Fibroblast of lung (primary cell): ENCODE results near the gene PILRB. TPM values are rescaled to one million over a fixed set of nuclear protein-coding genes. Genes with fewer than 3 reads are reported as not detected.

Experiments used
- DNase-seq, 2 donors: peaks; one replicate each; pipeline versions ENCODE4 v3.0.0 to v3.0.0-alpha.2; 2010; ENCODE audit warnings: low read depth in 2 of 2
- H2AFZ ChIP-seq: 2 replicates; pipeline ENCODE4 v1.5.1; 2012; ENCODE audit warnings: low read length, control low read depth, inconsistent platforms
- H3K27ac ChIP-seq: 2 replicates; pipeline ENCODE4 v1.5.1; 2011; ENCODE audit warnings: low read length, control low read depth; ENCODE audit not compliant: insufficient read depth
- H3K27me3 ChIP-seq: 2 replicates; pipeline ENCODE4 v1.5.1; 2011; ENCODE audit warnings: mild to moderate bottlenecking, low read length; ENCODE audit not compliant: control insufficient read depth, insufficient read depth
- H3K36me3 ChIP-seq: 2 replicates; pipeline ENCODE4 v1.5.1; 2011; ENCODE audit warnings: low read length; ENCODE audit not compliant: control insufficient read depth, insufficient read depth
- H3K4me1 ChIP-seq: 2 replicates; pipeline ENCODE4 v1.5.1; 2011; ENCODE audit warnings: low read length; ENCODE audit not compliant: control insufficient read depth, insufficient read depth; ENCODE audit errors: extremely low read depth
- H3K4me2 ChIP-seq: 2 replicates; pipeline ENCODE4 v1.5.1; 2011; ENCODE audit warnings: low read length, control low read depth; ENCODE audit not compliant: insufficient read depth; ENCODE audit errors: extremely low read depth
- H3K4me3 ChIP-seq, 4 experiments: fragments of 200-600 bp in 1 of 4; sonication (generic) in 1 of 4; replicated peaks in 1 of 4; 2 replicates each; pipeline ENCODE4 v1.5.1; 2011 to 2016; ENCODE audit warnings: low read length in 4 of 4, low read depth in 3 of 4, mild to moderate bottlenecking in 3 of 4, control low read depth in 2 of 4, inconsistent platforms in 1 of 4, mixed read lengths in 1 of 4; ENCODE audit not compliant: insufficient read depth in 1 of 4; ENCODE audit errors: control extremely low read depth in 1 of 4
- H3K79me2 ChIP-seq: 2 replicates; pipeline ENCODE4 v1.5.1; 2012; ENCODE audit warnings: mild to moderate bottlenecking, low read length, inconsistent platforms; ENCODE audit not compliant: control insufficient read depth, insufficient read depth
- H3K9ac ChIP-seq: 2 replicates; pipeline ENCODE4 v1.5.1; 2011; ENCODE audit warnings: mild to moderate bottlenecking, low read length, control low read depth; ENCODE audit not compliant: insufficient read depth
- H3K9me3 ChIP-seq: 2 replicates; pipeline ENCODE4 v1.5.1; 2012; ENCODE audit warnings: low read depth, low read length; ENCODE audit not compliant: control insufficient read depth, insufficient read depth
- H4K20me1 ChIP-seq: 2 replicates; pipeline ENCODE4 v1.5.1; 2011; ENCODE audit warnings: low read length; ENCODE audit not compliant: control insufficient read depth, insufficient read depth; ENCODE audit errors: extremely low read depth
- CTCF ChIP-seq, 2 donors: IDR thresholded peaks in 1 of 2; conservative IDR thresholded peaks in 1 of 2; 1 replicate in 1 of 2; 2 replicates in 1 of 2; pipeline ENCODE4 v1.5.1; 2011 to 2012; ENCODE audit warnings: low read length in 2 of 2, control low read depth in 1 of 2, inconsistent platforms in 1 of 2, low read depth in 1 of 2, mild to moderate bottlenecking in 1 of 2
- EZH2 ChIP-seq: IDR thresholded peaks from 2 replicates; pipeline ENCODE4 v1.5.1; 2012; ENCODE audit warnings: low read length, control low read depth, mild to moderate bottlenecking; ENCODE audit errors: missing control alignments
- polyA plus RNA-seq, 2 donors: library from polyadenylated mRNA; depleted of rRNA in 1 of 2; stranded (reverse) in 1 of 2; unstranded in 1 of 2; fragments of >200 nt; gene quantifications; 2 replicates each; pipeline ENCODE4 v1.2.1, GENCODE V29; 2011 to 2012; ENCODE audit warnings: missing spikeins in 1 of 2
- total RNA-seq: library from RNA; depleted of rRNA; stranded (reverse); fragments of >200 nt; gene quantifications from 2 replicates; pipeline ENCODE4 v1.2.1, GENCODE V29; 2014

PILRB gene
- total and polyA plus RNA-seq, 2 donors (not counting 1 experiment from before 2014, with no cell fraction given), result 4.3 to 6.5 TPM

- Histone ChIP-seq H3K9me3 (no peaks in the 10 kb centered on the region), H3K79me2 (no peaks in the 10 kb centered on the region), H3K27ac (no peak overlapping the region), H3K4me2 (no peak overlapping the region), H3K4me3 (no peak overlapping the region), H4K20me1 (no peaks in the 10 kb centered on the region), H3K27me3 (no peaks in the 10 kb centered on the region), H3K9ac (no peak overlapping the region), H2AFZ (no peak overlapping the region), H3K4me1 (no peaks in the 10 kb centered on the region), H3K36me3 (peaks cover 25% of the 10 kb centered on the region)
- DNase-seq, result no peak
- TF ChIP-seq EZH2, result no peak
- TF ChIP-seq CTCF (conservative IDR thresholded peaks at IDR 0.05 in 1 of 2, IDR thresholded peaks at IDR 0.05 in 1 of 2; ENCODE audit: low read depth in 1 of 2, low read length in 2 of 2), result no peak
Observed at GRCh38 chr7:100353685-100354330, 4.1 kb upstream of the PILRB start.

DNA sequence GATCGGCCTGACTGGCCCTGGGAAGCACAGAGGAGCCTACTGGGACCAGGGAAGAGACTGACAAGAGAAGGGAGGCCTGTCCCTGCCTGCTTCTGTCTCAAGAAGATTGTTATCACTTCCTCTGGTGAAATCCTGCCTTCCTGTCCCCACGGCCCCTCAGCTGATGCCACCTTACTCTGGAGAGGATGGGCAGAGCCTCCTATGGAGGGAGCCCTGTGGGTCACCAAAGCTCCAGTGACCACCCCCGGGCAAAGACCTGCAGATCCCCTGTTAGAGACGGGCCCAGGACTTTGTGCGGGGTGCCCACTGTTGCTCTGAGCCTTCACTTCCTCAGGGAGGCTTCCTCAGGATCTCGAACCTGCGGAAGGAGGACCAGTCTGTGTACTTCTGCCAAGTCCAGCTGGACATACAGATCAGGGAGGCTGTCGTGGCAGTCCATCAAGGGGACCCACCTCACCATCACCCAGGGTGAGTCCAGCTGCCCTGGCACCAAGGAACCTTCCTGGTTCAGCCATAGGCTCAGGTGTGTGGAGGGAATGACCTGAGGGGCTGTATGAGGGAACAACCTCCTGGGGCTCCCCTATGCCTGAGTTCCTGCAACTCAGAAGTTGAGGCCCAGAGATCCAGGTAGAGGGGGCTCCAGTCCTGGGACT, 1.4 kb upstream of the PILRB start:
- TF ChIP-seq CTCF (conservative IDR thresholded peaks at IDR 0.05 in 1 of 2, IDR thresholded peaks at IDR 0.05 in 1 of 2; ENCODE audit: low read depth in 1 of 2, low read length in 2 of 2) (no peak), EZH2 (no peak)
- H3K4me1 ChIP-seq, result no peaks in the 10 kb centered on the region
- H3K4me3 ChIP-seq, result no peak overlapping the region

DNA sequence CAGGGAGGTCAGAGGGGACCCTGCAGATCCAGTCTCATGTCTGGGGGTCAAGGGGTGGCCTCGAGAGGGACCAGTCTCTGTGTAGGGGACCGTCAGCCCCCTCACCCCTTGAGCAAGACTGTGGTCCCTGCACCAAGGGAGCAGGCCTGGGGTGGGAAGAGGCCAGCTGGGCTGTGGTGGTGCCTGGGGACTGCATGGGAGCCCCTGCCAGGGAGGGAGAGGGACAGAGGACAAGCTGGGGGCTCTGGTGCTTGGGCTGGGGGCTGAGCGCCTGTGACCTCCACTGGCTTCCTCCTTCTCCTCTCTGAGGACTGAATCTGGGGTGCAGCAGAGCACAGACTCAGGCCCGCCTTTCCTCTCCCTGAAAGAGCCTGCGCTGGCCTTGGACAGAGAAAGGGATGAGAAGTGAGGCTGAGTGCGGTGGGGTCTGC, 771 bp upstream of the PILRB start:
- H4K20me1 ChIP-seq, result no peaks in the 10 kb centered on the region
- H3K27ac ChIP-seq, result no peak overlapping the region
- no peak for DNase-seq
- no peak overlapping the region for H3K4me2 ChIP-seq
- no peaks in the 10 kb centered on the region for H3K9me3 ChIP-seq
- H3K36me3 ChIP-seq, result peaks cover 28% of the 10 kb centered on the region
- H2AFZ ChIP-seq, result no peak overlapping the region
- no peak overlapping the region for H3K4me3 ChIP-seq
- no peaks in the 10 kb centered on the region for H3K79me2 ChIP-seq
- no peaks in the 10 kb centered on the region for H3K4me1 ChIP-seq
- H3K27me3 ChIP-seq, result no peaks in the 10 kb centered on the region
- no peak overlapping the region for H3K9ac ChIP-seq
- TF ChIP-seq EZH2 (no peak), CTCF (conservative IDR thresholded peaks at IDR 0.05 in 1 of 2, IDR thresholded peaks at IDR 0.05 in 1 of 2; ENCODE audit: low read depth in 1 of 2, low read length in 2 of 2) (no peak)

More for the DNA sequence above, 1.4 kb upstream of the PILRB start:
- Histone ChIP-seq H3K9me3 (no peaks in the 10 kb centered on the region), H2AFZ (no peak overlapping the region), H3K4me2 (no peak overlapping the region), H3K9ac (no peak overlapping the region), H3K36me3 (peaks cover 27% of the 10 kb centered on the region), H4K20me1 (no peaks in the 10 kb centered on the region), H3K27ac (no peak overlapping the region), H3K79me2 (no peaks in the 10 kb centered on the region), H3K27me3 (no peaks in the 10 kb centered on the region)
- DNase-seq, result no peak
